HL-60 (cell line): ENCODE data around the gene MME.

Experiments used
- DNase-seq, 2 experiments: peaks; one replicate each; pipeline ENCODE4 v3.0.0-alpha.2; 2010 to 2020; ENCODE audit warnings: low read depth in 1 of 2, low spot score in 1 of 2
- H3K27ac ChIP-seq: fragments of 250-450 bp; sonication (Bioruptor Pico); replicated peaks from 2 replicates; pipeline ENCODE4 v1.5.1; 2020; ENCODE audit warnings: mild to moderate bottlenecking, moderate library complexity
- H3K27me3 ChIP-seq: fragments of 250-450 bp; sonication (Bioruptor Pico); 2 replicates; pipeline ENCODE4 v1.5.1; 2021; ENCODE audit warnings: mild to moderate bottlenecking, moderate library complexity; ENCODE audit not compliant: insufficient read depth, poor library complexity, severe bottlenecking
- H3K4me3 ChIP-seq: replicated peaks from 2 replicates; pipeline ENCODE4 v1.5.1; 2011; ENCODE audit warnings: mild to moderate bottlenecking, control low read depth, low read length; ENCODE audit not compliant: insufficient read depth
- GABPA ChIP-seq: IDR thresholded peaks from 2 replicates; pipeline ENCODE4 v1.6.1; 2012; ENCODE audit warnings: low read depth
- POLR2AphosphoS5 ChIP-seq: IDR thresholded peaks from 2 replicates; pipeline ENCODE4 v1.6.1; 2012; ENCODE audit warnings: low read depth
- REST ChIP-seq: IDR thresholded peaks from 2 replicates; pipeline ENCODE4 v1.6.1; 2012; ENCODE audit warnings: low read depth; ENCODE audit not compliant: insufficient replicate concordance
- SPI1 ChIP-seq: IDR thresholded peaks from 2 replicates; pipeline ENCODE4 v1.6.1; 2012; ENCODE audit warnings: low read depth, mild to moderate bottlenecking, borderline replicate concordance
- TF ChIP-seq, protein P1 (sequence below): IDR thresholded peaks from one replicate; pipeline ENCODE4 v1.5.1; 2011; ENCODE audit warnings: low read length, control low read depth, inconsistent platforms; ENCODE audit not compliant: insufficient read depth

Gene MME

GRCh38 chr3:155190691-155191090 lies 110.6 kb downstream of the MME start:
- TF ChIP-seq REST (no peak), POLR2AphosphoS5 (no peak), GABPA (no peak), SPI1 (no peak)
- TF ChIP-seq, protein P1, sequence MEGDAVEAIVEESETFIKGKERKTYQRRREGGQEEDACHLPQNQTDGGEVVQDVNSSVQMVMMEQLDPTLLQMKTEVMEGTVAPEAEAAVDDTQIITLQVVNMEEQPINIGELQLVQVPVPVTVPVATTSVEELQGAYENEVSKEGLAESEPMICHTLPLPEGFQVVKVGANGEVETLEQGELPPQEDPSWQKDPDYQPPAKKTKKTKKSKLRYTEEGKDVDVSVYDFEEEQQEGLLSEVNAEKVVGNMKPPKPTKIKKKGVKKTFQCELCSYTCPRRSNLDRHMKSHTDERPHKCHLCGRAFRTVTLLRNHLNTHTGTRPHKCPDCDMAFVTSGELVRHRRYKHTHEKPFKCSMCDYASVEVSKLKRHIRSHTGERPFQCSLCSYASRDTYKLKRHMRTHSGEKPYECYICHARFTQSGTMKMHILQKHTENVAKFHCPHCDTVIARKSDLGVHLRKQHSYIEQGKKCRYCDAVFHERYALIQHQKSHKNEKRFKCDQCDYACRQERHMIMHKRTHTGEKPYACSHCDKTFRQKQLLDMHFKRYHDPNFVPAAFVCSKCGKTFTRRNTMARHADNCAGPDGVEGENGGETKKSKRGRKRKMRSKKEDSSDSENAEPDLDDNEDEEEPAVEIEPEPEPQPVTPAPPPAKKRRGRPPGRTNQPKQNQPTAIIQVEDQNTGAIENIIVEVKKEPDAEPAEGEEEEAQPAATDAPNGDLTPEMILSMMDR = no peak
- H3K4me3 ChIP-seq = no peak overlapping the region
- no peaks in the 10 kb centered on the region for H3K27me3 ChIP-seq
- DNase-seq = no peak
- H3K27ac ChIP-seq = no peak overlapping the region

- no peak overlapping the region for H3K4me3 ChIP-seq
- H3K27ac ChIP-seq = no peak overlapping the region
- TF ChIP-seq SPI1 = no peak
- TF ChIP-seq POLR2AphosphoS5 = no peak
- TF ChIP-seq, protein P1 = no peak
- TF ChIP-seq GABPA = no peak
- TF ChIP-seq REST = no peak
- H3K27me3 ChIP-seq = no peaks in the 10 kb centered on the region
- DNase-seq = no peak
Observed at GRCh38 chr3:155192957-155193746, 113.0 kb downstream of the MME start.

- no peak for DNase-seq
- no peak overlapping the region for H3K4me3 ChIP-seq
- H3K27ac ChIP-seq = no peak overlapping the region
- TF ChIP-seq, protein P1 = no peak
- TF ChIP-seq SPI1 (no peak), GABPA (no peak)
- no peaks in the 10 kb centered on the region for H3K27me3 ChIP-seq
Observed at GRCh38 chr3:155193868-155194267, 113.7 kb downstream of the MME start.
